Chondrocyte (in vitro differentiated cells): Measurements from ENCODE around the gene ACOXL. TPM values are rescaled to one million over a fixed set of nuclear protein-coding genes. Genes with fewer than 3 reads are reported as not detected.

Source experiments
- DNase-seq: peaks from one replicate; pipeline ENCODE4 v3.0.0; 2021; ENCODE audit warnings: mixed read lengths, low spot score
- H3K27ac Mint-ChIP-seq: one replicate; pipeline ENCODE4 v1.8.0; 2021; ENCODE audit warnings: mild to moderate bottlenecking, moderate library complexity, mixed read lengths; ENCODE audit not compliant: unreplicated experiment
- H3K27me3 Mint-ChIP-seq: 2 replicates; pipeline ENCODE4 v1.8.0; 2021; ENCODE audit warnings: low read depth, mixed read lengths
- H3K36me3 Mint-ChIP-seq: 2 replicates; pipeline ENCODE4 v1.8.0; 2021; ENCODE audit warnings: low read depth, mixed read lengths
- H3K4me1 Mint-ChIP-seq: 2 replicates; pipeline ENCODE4 v1.8.0; 2021; ENCODE audit warnings: low read depth, mild to moderate bottlenecking, mixed read lengths
- H3K4me3 Mint-ChIP-seq: one replicate; pipeline ENCODE4 v1.8.0; 2021; ENCODE audit warnings: mild to moderate bottlenecking, moderate library complexity, mixed read lengths; ENCODE audit not compliant: unreplicated experiment
- H3K9me3 Mint-ChIP-seq: 2 replicates; pipeline ENCODE4 v1.8.0; 2021; ENCODE audit warnings: low read depth, mixed read lengths
- total RNA-seq: library from RNA; stranded (reverse); gene quantifications from 3 replicates; pipeline ENCODE4 v1.2.1, GENCODE V29; 2021
- TF ChIP-seq, protein P1 (sequence below): fragments of 200-600 bp; sonication (generic); IDR thresholded peaks from 2 replicates; pipeline ENCODE4 v1.5.0; 2021; ENCODE audit warnings: antibody characterized with exemption, mild to moderate bottlenecking, moderate library complexity

Gene ACOXL
- total RNA-seq, 1 donor from 2014 or later: not detected

- Mint-ChIP-seq H3K4me3 (no peak overlapping the region), H3K27me3 (no peaks in the 10 kb centered on the region), H3K9me3 (no peaks in the 10 kb centered on the region), H3K4me1 (peaks cover 16% of the 10 kb centered on the region), H3K27ac (no peak overlapping the region), H3K36me3 (peaks cover 14% of the 10 kb centered on the region)
- no peak for DNase-seq
- TF ChIP-seq, protein P1, sequence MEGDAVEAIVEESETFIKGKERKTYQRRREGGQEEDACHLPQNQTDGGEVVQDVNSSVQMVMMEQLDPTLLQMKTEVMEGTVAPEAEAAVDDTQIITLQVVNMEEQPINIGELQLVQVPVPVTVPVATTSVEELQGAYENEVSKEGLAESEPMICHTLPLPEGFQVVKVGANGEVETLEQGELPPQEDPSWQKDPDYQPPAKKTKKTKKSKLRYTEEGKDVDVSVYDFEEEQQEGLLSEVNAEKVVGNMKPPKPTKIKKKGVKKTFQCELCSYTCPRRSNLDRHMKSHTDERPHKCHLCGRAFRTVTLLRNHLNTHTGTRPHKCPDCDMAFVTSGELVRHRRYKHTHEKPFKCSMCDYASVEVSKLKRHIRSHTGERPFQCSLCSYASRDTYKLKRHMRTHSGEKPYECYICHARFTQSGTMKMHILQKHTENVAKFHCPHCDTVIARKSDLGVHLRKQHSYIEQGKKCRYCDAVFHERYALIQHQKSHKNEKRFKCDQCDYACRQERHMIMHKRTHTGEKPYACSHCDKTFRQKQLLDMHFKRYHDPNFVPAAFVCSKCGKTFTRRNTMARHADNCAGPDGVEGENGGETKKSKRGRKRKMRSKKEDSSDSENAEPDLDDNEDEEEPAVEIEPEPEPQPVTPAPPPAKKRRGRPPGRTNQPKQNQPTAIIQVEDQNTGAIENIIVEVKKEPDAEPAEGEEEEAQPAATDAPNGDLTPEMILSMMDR: no peak
Measured at GRCh38 chr2:111127351-111127750, 395.0 kb downstream of the ACOXL start.

DNA sequence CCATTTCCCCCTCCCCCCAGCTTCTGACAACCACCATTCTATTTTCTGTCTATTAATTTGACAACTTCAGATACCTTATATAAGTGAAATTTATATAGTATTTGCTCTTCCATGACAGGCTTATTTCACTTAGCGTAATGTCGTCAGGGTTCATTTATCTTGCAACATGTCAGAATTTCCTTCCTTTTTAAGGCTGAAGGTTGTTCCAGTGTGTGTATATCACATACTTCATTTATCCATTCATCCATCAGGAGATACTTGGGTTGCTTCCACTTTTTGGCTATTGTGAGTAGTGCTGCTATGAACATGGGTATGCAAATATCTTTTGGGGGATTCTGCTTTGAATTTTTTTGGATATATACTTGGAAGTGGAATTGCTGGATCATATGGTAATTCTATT lies 395.7 kb downstream of the ACOXL start:
- TF ChIP-seq, protein P1: no peak
- H3K4me1 Mint-ChIP-seq: peaks cover 15% of the 10 kb centered on the region
- no peak overlapping the region for H3K27ac Mint-ChIP-seq
- H3K27me3 Mint-ChIP-seq: no peaks in the 10 kb centered on the region
- H3K36me3 Mint-ChIP-seq: peaks cover 14% of the 10 kb centered on the region
- no peak for DNase-seq
- H3K4me3 Mint-ChIP-seq: no peak overlapping the region
- no peaks in the 10 kb centered on the region for H3K9me3 Mint-ChIP-seq

GRCh38 chr2:111133603-111134002 lies 401.2 kb downstream of the ACOXL start:
- no peak for DNase-seq
- Mint-ChIP-seq H3K4me1 (peaks cover 11% of the 10 kb centered on the region), H3K36me3 (peaks cover 5% of the 10 kb centered on the region), H3K9me3 (peaks cover 3% of the 10 kb centered on the region), H3K27me3 (no peaks in the 10 kb centered on the region), H3K4me3 (no peak overlapping the region), H3K27ac (no peak overlapping the region)
- TF ChIP-seq, protein P1: no peak

DNA sequence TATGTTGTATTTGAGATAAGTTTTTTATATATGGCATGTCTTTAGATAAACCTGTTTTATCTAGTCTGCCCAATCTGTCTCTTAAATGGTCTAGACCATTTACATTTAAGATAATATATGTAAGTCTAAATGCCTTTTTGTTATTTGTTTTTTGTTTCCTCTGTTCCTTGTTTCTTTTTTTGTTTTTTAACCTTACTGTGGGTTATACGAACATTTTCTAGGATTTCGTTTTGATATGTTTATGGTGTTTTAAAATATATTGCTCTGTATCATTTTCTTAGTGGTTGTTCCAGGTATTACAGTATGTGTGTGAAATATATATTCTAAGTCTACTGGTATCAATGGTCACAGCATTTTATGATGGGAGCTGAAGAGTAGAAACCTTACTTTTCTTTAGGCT lies 401.7 kb downstream of the ACOXL start:
- Mint-ChIP-seq H3K4me3 (no peak overlapping the region), H3K36me3 (peaks cover 6% of the 10 kb centered on the region), H3K9me3 (peaks cover 3% of the 10 kb centered on the region), H3K4me1 (peaks cover 11% of the 10 kb centered on the region), H3K27me3 (no peaks in the 10 kb centered on the region), H3K27ac (no peak overlapping the region)
- TF ChIP-seq, protein P1: peak; percentile 60
- no peak for DNase-seq

- Mint-ChIP-seq H3K36me3 (peaks cover 9% of the 10 kb centered on the region), H3K27me3 (no peaks in the 10 kb centered on the region), H3K9me3 (peaks cover 3% of the 10 kb centered on the region), H3K4me3 (no peak overlapping the region), H3K27ac (no peak overlapping the region), H3K4me1 (peaks cover 13% of the 10 kb centered on the region)
- TF ChIP-seq, protein P1: no peak
- DNase-seq: no peak
Measured at GRCh38 chr2:111135237-111135909, 403.0 kb downstream of the ACOXL start.
